Kidney epithelial cell (primary cell): ENCODE data around the gene TSFM. TPM values are rescaled to one million over a fixed set of nuclear protein-coding genes. Genes with fewer than 3 reads are reported as not detected.
A peak's percentile ranks its signal among the peaks of the same experiment; 100 is the strongest.

Experiments used
- DNase-seq: peaks from one replicate; pipeline ENCODE4 v3.0.0-alpha.2; 2010; ENCODE audit warnings: low read depth
- H3K27me3 ChIP-seq: 2 replicates; pipeline ENCODE4 v1.6.0; 2011; ENCODE audit warnings: low read length; ENCODE audit not compliant: control insufficient read depth, insufficient read depth
- H3K36me3 ChIP-seq: 2 replicates; pipeline ENCODE4 v1.5.1; 2011; ENCODE audit warnings: low read length; ENCODE audit not compliant: control insufficient read depth, insufficient read depth
- H3K4me3 ChIP-seq: 2 replicates; pipeline ENCODE4 v1.5.1; 2011; ENCODE audit warnings: low read depth, mild to moderate bottlenecking, control low read depth, low read length
- total RNA-seq: library from RNA; depleted of rRNA; stranded (reverse); fragments of >200 nt; gene quantifications from 2 replicates; pipeline ENCODE4 v1.2.3, GENCODE V29; 2015
- TF ChIP-seq, protein P1 (sequence below): IDR thresholded peaks from 2 replicates; pipeline ENCODE4 v1.5.1; 2011; ENCODE audit warnings: mild to moderate bottlenecking, moderate library complexity, low read length, control low read depth, inconsistent platforms; ENCODE audit not compliant: insufficient read depth, poor library complexity, severe bottlenecking

The TSFM gene
- total RNA-seq, 1 donor from 2014 or later = 21.5 TPM

DNA sequence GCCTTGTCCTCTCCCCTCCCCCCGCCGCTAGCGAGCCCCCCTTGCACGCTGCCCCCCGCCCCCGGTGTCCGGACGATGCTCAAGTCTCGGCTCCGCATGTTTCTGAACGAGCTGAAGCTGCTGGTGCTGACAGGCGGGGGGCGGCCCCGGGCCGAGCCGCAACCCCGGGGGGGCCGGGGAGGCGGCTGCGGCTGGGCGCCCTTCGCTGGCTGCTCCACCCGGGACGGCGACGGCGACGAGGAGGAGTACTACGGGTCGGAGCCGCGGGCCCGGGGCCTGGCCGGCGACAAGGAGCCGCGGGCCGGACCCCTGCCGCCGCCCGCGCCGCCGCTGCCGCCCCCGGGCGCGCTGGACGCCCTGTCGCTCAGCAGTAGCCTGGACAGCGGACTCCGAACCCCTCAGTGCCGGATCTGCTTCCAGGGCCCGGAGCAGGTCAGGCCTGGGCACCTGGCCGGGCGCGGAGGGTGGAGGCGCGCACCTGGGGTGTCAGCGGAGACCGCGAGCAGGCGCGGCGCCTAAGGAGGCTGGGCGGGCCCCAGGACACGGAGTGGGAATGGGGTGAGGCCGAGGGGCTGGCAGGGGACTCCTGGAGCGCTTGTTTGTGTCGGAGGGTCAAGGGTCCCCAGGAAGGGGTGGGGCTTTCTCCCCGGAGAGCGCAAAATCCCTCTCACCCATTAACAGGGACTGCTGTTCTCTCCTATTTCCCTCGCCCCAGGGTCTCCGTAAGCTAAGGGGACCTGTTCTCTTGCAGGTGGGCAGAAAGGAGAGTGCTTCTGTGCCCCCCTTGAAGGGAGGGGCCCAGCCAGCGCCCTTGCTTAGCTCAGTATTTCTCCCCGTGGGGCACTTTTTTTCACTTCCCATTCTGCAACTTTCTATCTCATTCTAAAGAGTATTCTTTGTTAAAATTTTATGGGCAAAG lies 26.9 kb upstream of the TSFM start:
- Histone ChIP-seq H3K27me3 (no peaks in the 10 kb centered on the region), H3K4me3 (peak overlapping the region; percentile 62), H3K36me3 (peaks cover 3% of the 10 kb centered on the region)
- TF ChIP-seq, protein P1, sequence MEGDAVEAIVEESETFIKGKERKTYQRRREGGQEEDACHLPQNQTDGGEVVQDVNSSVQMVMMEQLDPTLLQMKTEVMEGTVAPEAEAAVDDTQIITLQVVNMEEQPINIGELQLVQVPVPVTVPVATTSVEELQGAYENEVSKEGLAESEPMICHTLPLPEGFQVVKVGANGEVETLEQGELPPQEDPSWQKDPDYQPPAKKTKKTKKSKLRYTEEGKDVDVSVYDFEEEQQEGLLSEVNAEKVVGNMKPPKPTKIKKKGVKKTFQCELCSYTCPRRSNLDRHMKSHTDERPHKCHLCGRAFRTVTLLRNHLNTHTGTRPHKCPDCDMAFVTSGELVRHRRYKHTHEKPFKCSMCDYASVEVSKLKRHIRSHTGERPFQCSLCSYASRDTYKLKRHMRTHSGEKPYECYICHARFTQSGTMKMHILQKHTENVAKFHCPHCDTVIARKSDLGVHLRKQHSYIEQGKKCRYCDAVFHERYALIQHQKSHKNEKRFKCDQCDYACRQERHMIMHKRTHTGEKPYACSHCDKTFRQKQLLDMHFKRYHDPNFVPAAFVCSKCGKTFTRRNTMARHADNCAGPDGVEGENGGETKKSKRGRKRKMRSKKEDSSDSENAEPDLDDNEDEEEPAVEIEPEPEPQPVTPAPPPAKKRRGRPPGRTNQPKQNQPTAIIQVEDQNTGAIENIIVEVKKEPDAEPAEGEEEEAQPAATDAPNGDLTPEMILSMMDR = no peak
- DNase-seq = no peak

DNA sequence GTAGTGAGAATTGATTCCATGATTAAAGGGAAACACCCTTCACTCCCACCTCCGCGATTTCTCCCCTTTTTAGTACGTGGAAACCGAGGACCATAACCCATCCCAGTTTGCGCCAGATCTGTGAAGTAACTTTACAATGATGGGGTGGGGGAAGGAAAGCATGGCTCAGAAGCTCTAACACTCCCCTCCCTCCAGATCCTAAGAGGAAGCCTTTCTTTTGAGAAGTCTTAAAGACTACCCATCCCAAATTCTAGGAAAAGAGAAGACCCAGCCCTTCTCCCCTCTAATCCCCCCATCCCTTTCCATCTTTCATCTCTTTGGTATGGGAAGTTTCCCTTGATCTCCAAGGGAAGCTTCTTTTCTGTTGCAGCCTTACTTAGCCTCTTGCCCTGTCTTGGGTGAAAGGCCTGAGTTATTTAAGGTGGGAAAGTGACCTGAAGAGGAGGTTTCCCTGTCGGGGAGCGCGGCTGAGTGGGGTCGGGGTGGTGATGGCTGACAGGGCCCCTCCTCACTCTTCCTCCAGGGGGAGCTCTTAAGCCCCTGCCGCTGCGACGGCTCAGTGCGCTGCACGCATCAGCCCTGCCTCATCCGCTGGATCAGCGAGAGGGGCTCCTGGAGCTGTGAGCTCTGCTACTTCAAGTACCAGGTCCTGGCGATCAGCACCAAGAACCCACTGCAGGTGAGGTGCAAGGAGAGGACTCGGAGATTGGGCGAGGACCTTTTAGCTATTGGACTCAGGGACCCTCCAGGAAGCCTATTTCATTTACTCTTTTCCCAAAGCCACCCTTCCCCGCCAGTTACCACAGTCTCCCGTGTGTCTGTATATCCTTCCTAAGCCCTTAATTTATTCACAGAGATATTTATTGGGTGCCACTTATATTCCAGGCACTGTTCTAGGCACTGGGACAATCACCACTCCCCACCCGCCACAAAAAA lies 25.9 kb upstream of the TSFM start:
- TF ChIP-seq, protein P1 = peak; percentile 83
- Histone ChIP-seq H3K4me3 (no peak overlapping the region), H3K36me3 (peaks cover 3% of the 10 kb centered on the region), H3K27me3 (no peaks in the 10 kb centered on the region)
- DNase-seq = no peak

- Histone ChIP-seq H3K4me3 (no peak overlapping the region), H3K36me3 (peaks cover 3% of the 10 kb centered on the region), H3K27me3 (no peaks in the 10 kb centered on the region)
- DNase-seq = no peak
- TF ChIP-seq, protein P1 = no peak
Measured at GRCh38 chr12:57757771-57758170, 24.8 kb upstream of the TSFM start.

GRCh38 chr12:57758552-57759359 lies 23.8 kb upstream of the TSFM start:
- TF ChIP-seq, protein P1 = no peak
- Histone ChIP-seq H3K36me3 (peaks cover 3% of the 10 kb centered on the region), H3K4me3 (no peak overlapping the region), H3K27me3 (peaks cover 3% of the 10 kb centered on the region)
- no peak for DNase-seq

GRCh38 chr12:57759360-57759980 lies 23.1 kb upstream of the TSFM start:
- H3K27me3 ChIP-seq = peaks cover 10% of the 10 kb centered on the region
- TF ChIP-seq, protein P1 = peak; percentile 55
- DNase-seq = no peak
- peaks cover 3% of the 10 kb centered on the region for H3K36me3 ChIP-seq
- no peak overlapping the region for H3K4me3 ChIP-seq
